H9 (cell line): ENCODE measurements around the gene CDH1. TPM values are rescaled to one million over a fixed set of nuclear protein-coding genes. Genes with fewer than 3 reads are reported as not detected.

Experiments
- DNase-seq: peaks from one replicate; pipeline ENCODE4 v3.0.0-alpha.2; 2017
- H2AFZ ChIP-seq: one replicate; pipeline ENCODE4 v1.6.1; 2013; ENCODE audit warnings: mild to moderate bottlenecking, low read length, control low read depth, moderate library complexity
- H2AK5ac ChIP-seq: 2 replicates; pipeline ENCODE4 v1.6.1; 2013; ENCODE audit warnings: low read length, control low read depth, mixed read lengths; ENCODE audit not compliant: insufficient read length
- H2BK120ac ChIP-seq: one replicate; pipeline ENCODE4 v1.6.1; 2013; ENCODE audit warnings: low read depth, mild to moderate bottlenecking, low read length, control low read depth, inconsistent platforms; ENCODE audit not compliant: poor library complexity, severe bottlenecking
- H2BK12ac ChIP-seq: 2 replicates; pipeline ENCODE4 v1.6.1; 2013; ENCODE audit warnings: low read length, control low read depth, mixed read lengths, low read depth; ENCODE audit not compliant: insufficient read length
- H2BK15ac ChIP-seq: 2 replicates; pipeline ENCODE4 v1.6.1; 2013; ENCODE audit warnings: low read depth, low read length, control low read depth
- H2BK20ac ChIP-seq: one replicate; pipeline ENCODE4 v1.6.1; 2013; ENCODE audit warnings: low read depth, mild to moderate bottlenecking, low read length, control low read depth, inconsistent platforms; ENCODE audit not compliant: poor library complexity, severe bottlenecking
- H2BK5ac ChIP-seq: 2 replicates; pipeline ENCODE4 v1.6.1; 2013; ENCODE audit warnings: low read length, control low read depth, mixed read lengths; ENCODE audit not compliant: insufficient read length
- H3K14ac ChIP-seq: 2 replicates; pipeline ENCODE4 v1.6.1; 2013; ENCODE audit warnings: low read length, control low read depth; ENCODE audit not compliant: insufficient read depth
- H3K18ac ChIP-seq: 2 replicates; pipeline ENCODE4 v1.6.1; 2013; ENCODE audit warnings: low read depth, mild to moderate bottlenecking, mixed read lengths, low read length, control low read depth; ENCODE audit not compliant: insufficient read length
- H3K23ac ChIP-seq: 2 replicates; pipeline ENCODE4 v1.6.1; 2013; ENCODE audit warnings: low read length, control low read depth, mixed read lengths, low read depth; ENCODE audit not compliant: insufficient read length
- H3K23me2 ChIP-seq: 2 replicates; pipeline ENCODE4 v1.6.1; 2013; ENCODE audit warnings: low read depth, mild to moderate bottlenecking, mixed read lengths, low read length, control low read depth; ENCODE audit not compliant: insufficient read length, poor library complexity, severe bottlenecking
- H3K27ac ChIP-seq: 2 replicates; pipeline ENCODE4 v1.5.1; 2013; ENCODE audit warnings: low read length, control low read depth, mixed read lengths, low read depth; ENCODE audit not compliant: insufficient read length
- H3K27me3 ChIP-seq: 2 replicates; pipeline ENCODE4 v1.6.1; 2013; ENCODE audit warnings: low read length, control low read depth, inconsistent platforms; ENCODE audit not compliant: insufficient read depth
- H3K4ac ChIP-seq: 2 replicates; pipeline ENCODE4 v1.6.1; 2013; ENCODE audit warnings: low read depth, mild to moderate bottlenecking, control low read depth, inconsistent platforms, low read length, moderate library complexity
- H3K4me1 ChIP-seq: 2 replicates; pipeline ENCODE4 v1.6.1; 2013; ENCODE audit warnings: low read length, control low read depth, inconsistent platforms; ENCODE audit not compliant: insufficient read depth
- H3K4me2 ChIP-seq: 2 replicates; pipeline ENCODE4 v1.6.1; 2013; ENCODE audit warnings: low read length, control low read depth, mixed read lengths; ENCODE audit not compliant: insufficient read length, insufficient read depth
- H3K56ac ChIP-seq: 2 replicates; pipeline ENCODE4 v1.6.1; 2013; ENCODE audit warnings: low read depth, mild to moderate bottlenecking, mixed read lengths, low read length, control low read depth; ENCODE audit not compliant: insufficient read length
- H3K79me1 ChIP-seq: 2 replicates; pipeline ENCODE4 v1.6.1; 2013; ENCODE audit warnings: low read depth, mild to moderate bottlenecking, moderate library complexity, low read length, control low read depth, inconsistent platforms; ENCODE audit not compliant: insufficient read depth, poor library complexity, severe bottlenecking
- H3K79me2 ChIP-seq: 2 replicates; pipeline ENCODE4 v1.6.1; 2013; ENCODE audit warnings: low read length, control low read depth, inconsistent platforms; ENCODE audit not compliant: insufficient read depth
- H3K9ac ChIP-seq: 2 replicates; pipeline ENCODE4 v1.6.1; 2013; ENCODE audit warnings: low read length, control low read depth, mixed read lengths; ENCODE audit not compliant: insufficient read length; ENCODE audit errors: extremely low read depth
- H3K9me3 ChIP-seq: one replicate; pipeline ENCODE4 v1.6.1; 2013; ENCODE audit warnings: low read depth, low read length, inconsistent platforms; ENCODE audit not compliant: control insufficient read depth
- H3T11ph ChIP-seq: one replicate; pipeline ENCODE4 v1.6.1; 2013; ENCODE audit warnings: mild to moderate bottlenecking, low read length, control low read depth, inconsistent platforms
- H4K20me1 ChIP-seq: one replicate; pipeline ENCODE4 v1.6.1; 2013; ENCODE audit not compliant: control insufficient read depth, insufficient read length, insufficient read depth
- H4K5ac ChIP-seq: 2 replicates; pipeline ENCODE4 v1.6.1; 2013; ENCODE audit warnings: low read depth, mild to moderate bottlenecking, mixed read lengths, low read length, control low read depth; ENCODE audit not compliant: insufficient read length
- H4K8ac ChIP-seq: replicated peaks from 2 replicates; pipeline ENCODE4 v1.6.1; 2013; ENCODE audit warnings: low read length, control low read depth, mixed read lengths, low read depth; ENCODE audit not compliant: insufficient read length
- H4K91ac ChIP-seq: 2 replicates; pipeline ENCODE4 v1.6.1; 2013; ENCODE audit warnings: low read depth, mild to moderate bottlenecking, moderate library complexity, mixed read lengths, low read length, control low read depth; ENCODE audit not compliant: insufficient read length
- H3K27ac Mint-ChIP-seq, 3 experiments: 2 replicates in 2 of 3; 3 replicates in 1 of 3; pipeline ENCODE4 v1.8.0; 2020 to 2021; ENCODE audit warnings: mixed read lengths in 3 of 3, mild to moderate bottlenecking in 1 of 3, moderate library complexity in 1 of 3
- H3K27me3 Mint-ChIP-seq: 2 replicates; pipeline ENCODE4 v1.8.0; 2021; ENCODE audit warnings: low read depth, mild to moderate bottlenecking, moderate library complexity, mixed read lengths
- H3K36me3 Mint-ChIP-seq, 3 experiments: 2 replicates in 2 of 3; 3 replicates in 1 of 3; pipeline ENCODE4 v1.8.0; 2020 to 2021; ENCODE audit warnings: low read depth in 3 of 3, mixed read lengths in 3 of 3; ENCODE audit not compliant: insufficient read depth in 1 of 3
- H3K4me1 Mint-ChIP-seq, 2 experiments: 2 replicates each; pipeline ENCODE4 v1.8.0; 2020; ENCODE audit warnings: mixed read lengths in 2 of 2
- H3K4me3 Mint-ChIP-seq, 2 experiments: 2 replicates in 1 of 2; 3 replicates in 1 of 2; pipeline ENCODE4 v1.8.0; 2020 to 2021; ENCODE audit warnings: mild to moderate bottlenecking in 2 of 2, mixed read lengths in 2 of 2, moderate library complexity in 1 of 2
- H3K9me3 Mint-ChIP-seq, 2 experiments: 2 replicates in 1 of 2; 3 replicates in 1 of 2; pipeline ENCODE4 v1.8.0; 2020; ENCODE audit warnings: mild to moderate bottlenecking in 2 of 2, mixed read lengths in 2 of 2, moderate library complexity in 1 of 2
- CTCF ChIP-seq: fragments of 200-600 bp; sonication (generic); conservative IDR thresholded peaks from 3 replicates; pipeline ENCODE4 v1.8.0; 2021; ENCODE audit warnings: antibody characterized with exemption, mild to moderate bottlenecking
- WGBS: extraction: QIAGEN DNeasy Blood & Tissue Kit; methylation state at CpG from one replicate; pipeline ENCODE4 v1.1.7; 2013; ENCODE audit warnings: missing lambda C conversion rate, low lambda C conversion rate, mixed read lengths; ENCODE audit not compliant: insufficient read length; ENCODE audit errors: extremely low coverage; 5-methylcytosine and 5-hydroxymethylcytosine counted together
- total RNA-seq: library from RNA; stranded (reverse); gene quantifications from 2 replicates; pipeline ENCODE4 v1.2.1, GENCODE V29; 2021

Gene CDH1
- total RNA-seq, 1 experiment from 2014 or later: 237 TPM

- no peak overlapping the region for H2BK20ac ChIP-seq
- H3K27me3 ChIP-seq: no peaks in the 10 kb centered on the region
- no peak overlapping the region for H4K8ac ChIP-seq
- no peak overlapping the region for H2BK15ac ChIP-seq
- H3K9ac ChIP-seq: no peak overlapping the region
- no peak overlapping the region for H2BK12ac ChIP-seq
- H3K27ac Mint-ChIP-seq: peak overlapping the region; percentile 61 to 99 (median 99)
- peak; percentile 70 for DNase-seq
- no peak overlapping the region for H2AFZ ChIP-seq
- peaks cover 2% of the 10 kb centered on the region; the same call in 1 of the 2 replicates for H3K79me2 ChIP-seq
- no peaks in the 10 kb centered on the region for H3K9me3 ChIP-seq
- H3T11ph ChIP-seq: no peak overlapping the region
- H3K4me3 Mint-ChIP-seq: peak overlapping the region; percentile 47 to 71
- H3K27ac ChIP-seq: peak overlapping the region; percentile 39
- H4K91ac ChIP-seq: no peak overlapping the region
- no peak for TF ChIP-seq CTCF
- no peak overlapping the region for H2BK120ac ChIP-seq
- no peaks in the 10 kb centered on the region for H3K79me1 ChIP-seq
- H4K20me1 ChIP-seq: no peaks in the 10 kb centered on the region
- H3K4me1 ChIP-seq: peaks cover 30% of the 10 kb centered on the region; the same call in 1 of the 2 replicates
- peaks cover 67% of the 10 kb centered on the region in 2 experiments for H3K4me1 Mint-ChIP-seq
- no peak overlapping the region for H3K23ac ChIP-seq
- peak overlapping the region; percentile 30; the same call in 1 of the 2 replicates for H3K14ac ChIP-seq
- H3K4me2 ChIP-seq: peak overlapping the region; percentile 42
- no peak overlapping the region for H3K18ac ChIP-seq
- H2BK5ac ChIP-seq: no peak overlapping the region
- H3K27me3 Mint-ChIP-seq: no peaks in the 10 kb centered on the region
- H3K23me2 ChIP-seq: no peaks in the 10 kb centered on the region
- no CpG with 5 or more reads among the region's 6 CpGs for WGBS
- no peak overlapping the region for H2AK5ac ChIP-seq
- peaks cover 3 to 28% (median 15%) of the 10 kb centered on the region in 3 experiments; a peak in 6 of 7 replicates for H3K36me3 Mint-ChIP-seq
- no peaks in the 10 kb centered on the region for H3K9me3 Mint-ChIP-seq
- no peak overlapping the region for H4K5ac ChIP-seq
- H3K4ac ChIP-seq: no peak overlapping the region
- H3K56ac ChIP-seq: no peak overlapping the region
Measured at GRCh38 chr16:68762996-68763756, 26.1 kb downstream of the CDH1 start.
